GM21360 (cell line): Measurements from ENCODE around the gene STMN1.
"Not testable (repeated sequence)": the region's sequence is repeated elsewhere in the genome, so short reads cannot be mapped to it uniquely, and the experiment has no call there.

Experiments
- ATAC-seq: cut with Tn5 transposase; IDR thresholded peaks from one replicate; pipeline ENCODE4 v1.9.1; 2021; ENCODE audit warnings: mild to moderate bottlenecking, moderate library complexity; ENCODE audit not compliant: unreplicated experiment

Gene STMN1

GRCh38 chr1:25905680-25906643, at the start of gene STMN1:
Gene STMN1 (minus strand): TSS chr1:25906419. CDS start chr1:25904676, 1,743 bp downstream.
- peak; percentile 52 for ATAC-seq

GRCh38 chr1:25955553-25955952, 49.3 kb upstream of the STMN1 start:
- ATAC-seq: no peak

GRCh38 chr1:25954282-25954938, 48.2 kb upstream of the STMN1 start:
- ATAC-seq: no peak

GRCh38 chr1:25952841-25953401, 46.7 kb upstream of the STMN1 start:
- ATAC-seq: no peak

GRCh38 chr1:25948641-25949040, 42.4 kb upstream of the STMN1 start:
- no peak for ATAC-seq

- no peak for ATAC-seq
These were observed 40.8 kb upstream of the STMN1 start for GRCh38 chr1:25947027-25947426.

- no peak for ATAC-seq
These were observed 39.5 kb upstream of the STMN1 start for GRCh38 chr1:25945761-25946160.

GRCh38 chr1:25944986-25945385, 38.8 kb upstream of the STMN1 start:
- no peak for ATAC-seq

- ATAC-seq: not testable (repeated sequence)
These were observed 37.3 kb upstream of the STMN1 start for GRCh38 chr1:25943511-25943910.

- no peak for ATAC-seq
These were observed 30.7 kb upstream of the STMN1 start for GRCh38 chr1:25936947-25937346.

- ATAC-seq: no peak
These were observed 27.5 kb upstream of the STMN1 start for GRCh38 chr1:25933479-25934365.

- ATAC-seq: not testable (repeated sequence)
These were observed 26.7 kb upstream of the STMN1 start for GRCh38 chr1:25932811-25933400.

- ATAC-seq: no peak
These were observed 26.1 kb upstream of the STMN1 start for GRCh38 chr1:25932321-25932720.

GRCh38 chr1:25929016-25929415, 22.8 kb upstream of the STMN1 start:
- ATAC-seq: no peak

- no peak for ATAC-seq
These were observed 21.5 kb upstream of the STMN1 start for GRCh38 chr1:25927521-25928265.

GRCh38 chr1:25926731-25927496, 20.7 kb upstream of the STMN1 start:
- no peak for ATAC-seq

- no peak for ATAC-seq
These were observed 18.2 kb upstream of the STMN1 start for GRCh38 chr1:25924454-25924853.

- no peak for ATAC-seq
These were observed 16.8 kb upstream of the STMN1 start for GRCh38 chr1:25922971-25923552.
